ENCODE results near the gene FBXO31.

DNA sequence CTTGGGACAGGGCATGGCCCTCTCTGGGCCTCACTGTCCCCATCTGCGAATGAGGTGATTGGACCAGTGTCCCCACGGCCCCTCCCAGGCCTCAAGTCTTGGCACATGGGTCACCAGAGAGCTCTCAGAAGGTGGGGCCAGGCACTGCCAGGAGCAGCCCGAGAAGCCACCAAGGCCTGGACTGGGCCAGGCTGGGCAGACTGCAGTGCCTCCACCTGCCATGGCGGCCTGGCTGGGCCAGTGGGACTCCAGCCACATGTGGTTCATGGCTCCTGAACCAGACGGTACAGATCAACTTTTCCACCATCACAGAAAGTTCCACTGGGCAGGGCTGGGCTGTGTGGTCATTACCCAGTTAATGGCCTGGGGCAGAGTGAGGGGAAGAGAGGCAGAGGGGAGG lies 86.2 kb downstream of the FBXO31 start:
- TF ChIP-seq, protein P1, sequence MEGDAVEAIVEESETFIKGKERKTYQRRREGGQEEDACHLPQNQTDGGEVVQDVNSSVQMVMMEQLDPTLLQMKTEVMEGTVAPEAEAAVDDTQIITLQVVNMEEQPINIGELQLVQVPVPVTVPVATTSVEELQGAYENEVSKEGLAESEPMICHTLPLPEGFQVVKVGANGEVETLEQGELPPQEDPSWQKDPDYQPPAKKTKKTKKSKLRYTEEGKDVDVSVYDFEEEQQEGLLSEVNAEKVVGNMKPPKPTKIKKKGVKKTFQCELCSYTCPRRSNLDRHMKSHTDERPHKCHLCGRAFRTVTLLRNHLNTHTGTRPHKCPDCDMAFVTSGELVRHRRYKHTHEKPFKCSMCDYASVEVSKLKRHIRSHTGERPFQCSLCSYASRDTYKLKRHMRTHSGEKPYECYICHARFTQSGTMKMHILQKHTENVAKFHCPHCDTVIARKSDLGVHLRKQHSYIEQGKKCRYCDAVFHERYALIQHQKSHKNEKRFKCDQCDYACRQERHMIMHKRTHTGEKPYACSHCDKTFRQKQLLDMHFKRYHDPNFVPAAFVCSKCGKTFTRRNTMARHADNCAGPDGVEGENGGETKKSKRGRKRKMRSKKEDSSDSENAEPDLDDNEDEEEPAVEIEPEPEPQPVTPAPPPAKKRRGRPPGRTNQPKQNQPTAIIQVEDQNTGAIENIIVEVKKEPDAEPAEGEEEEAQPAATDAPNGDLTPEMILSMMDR (conservative IDR thresholded peaks at IDR 0.05): no peak
- no peak for TF ChIP-seq EZH2 (IDR thresholded peaks at IDR 0.05; ENCODE audit: low read depth)

All from PC-9 (cell line).